Measurements from ENCODE around the gene SYPL2.
"Not testable (repeated sequence)": the region's sequence is repeated elsewhere in the genome, so short reads cannot be mapped to it uniquely, and the experiment has no call there.

Gene SYPL2

DNA sequence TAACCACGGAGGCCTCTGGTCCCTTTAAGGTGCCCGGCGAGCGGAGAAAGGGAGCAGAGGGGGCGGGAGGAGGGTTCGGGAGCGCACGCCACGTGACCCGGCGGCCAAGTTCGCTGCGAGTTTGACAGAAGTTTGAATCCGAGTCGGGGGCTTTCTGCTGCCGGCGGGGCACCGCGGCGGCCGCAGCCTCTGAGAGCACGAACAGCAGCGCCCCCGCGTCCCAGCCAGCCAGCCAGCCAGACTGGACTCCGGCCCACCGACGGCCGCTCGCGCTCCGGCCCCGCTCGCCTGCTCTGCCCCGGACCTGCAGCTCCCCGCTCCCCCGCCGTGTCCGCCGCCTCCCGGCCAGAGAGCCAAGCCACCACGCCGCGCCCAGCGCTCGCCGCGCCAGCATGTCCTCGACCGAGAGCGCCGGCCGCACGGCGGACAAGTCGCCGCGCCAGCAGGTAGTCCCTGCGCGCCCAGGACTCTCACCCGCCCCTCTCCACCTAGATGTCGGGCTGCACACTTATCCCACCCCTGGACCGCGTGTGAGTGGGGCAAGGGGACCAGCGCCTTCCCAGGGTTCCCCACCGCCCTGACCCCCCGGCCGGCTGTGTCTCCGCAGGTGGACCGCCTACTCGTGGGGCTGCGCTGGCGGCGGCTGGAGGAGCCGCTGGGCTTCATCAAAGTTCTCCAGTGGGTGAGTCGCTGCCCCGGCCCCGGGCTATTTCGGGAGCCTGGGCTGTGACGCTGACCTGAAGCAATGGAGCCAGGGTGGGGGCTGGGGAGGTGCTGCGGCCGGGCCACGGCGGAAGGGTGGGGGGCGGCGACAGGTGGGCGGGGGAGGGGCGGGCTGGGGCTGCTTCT, at the start of gene SYPL2:
Gene SYPL2, plus strand, starts transcription at position 95 of the 849 bp plus-strand sequence. Its CDS starts 298 bp downstream, at position 393.
- no peak for DNase-seq

DNA sequence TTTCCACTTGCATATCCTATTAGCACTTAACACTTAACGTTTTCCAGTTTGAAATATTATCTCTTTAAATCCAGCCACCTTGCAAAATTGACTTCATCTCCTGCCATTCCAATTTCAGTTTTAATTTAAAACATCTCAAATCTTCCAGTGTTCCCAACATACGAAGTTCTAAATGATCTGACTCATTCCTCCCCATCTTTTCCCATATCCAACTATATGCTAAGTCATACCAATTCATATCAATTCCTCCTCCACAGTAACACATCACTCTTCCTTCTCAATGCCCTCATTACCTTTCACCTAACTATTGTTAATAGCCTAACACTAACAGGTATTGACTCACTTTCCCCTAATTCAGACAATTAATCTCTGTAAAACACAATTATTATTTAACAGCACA, 42.8 kb upstream of the SYPL2 start:
- no peak for DNase-seq

DNA sequence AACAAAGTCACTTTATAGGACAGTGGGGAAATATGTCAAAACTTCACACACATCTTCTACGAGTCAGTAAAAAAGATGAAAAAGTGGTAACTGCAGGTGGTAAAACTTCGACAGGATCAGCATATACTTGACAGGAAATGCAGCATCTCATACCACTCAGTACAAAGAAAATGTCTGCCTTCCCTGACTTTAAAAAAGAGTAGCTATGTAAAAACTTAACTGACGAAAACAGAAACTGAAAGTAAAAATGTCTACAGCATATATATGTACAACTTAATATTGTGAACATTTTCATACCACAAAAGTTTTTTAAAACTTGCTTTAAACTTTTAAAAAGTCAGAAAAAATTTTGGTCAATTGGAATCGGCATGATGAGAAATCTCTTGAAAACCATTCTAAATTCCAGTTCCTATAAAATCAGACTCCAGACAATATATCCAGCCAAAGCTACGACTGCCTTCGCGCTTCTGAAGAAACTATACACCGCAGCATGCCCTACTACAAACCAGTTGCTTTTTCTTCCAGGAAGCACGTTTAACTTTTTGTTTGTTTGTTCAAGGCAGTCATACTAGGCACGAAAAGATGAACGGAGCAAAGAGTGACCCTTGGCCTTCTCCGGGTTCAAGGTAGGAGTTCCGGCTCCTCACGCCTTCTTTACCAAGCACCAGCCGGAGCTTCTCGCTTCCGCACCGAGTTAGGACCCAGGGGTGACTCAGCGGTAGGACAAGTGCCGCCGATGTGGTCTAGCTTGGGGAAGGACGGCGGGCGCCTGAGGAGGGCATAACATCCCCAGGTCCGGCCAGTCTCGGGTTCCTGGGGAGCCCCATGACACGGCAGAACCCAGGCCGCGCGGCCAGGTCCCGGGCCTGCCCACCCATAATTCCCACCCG, 40.7 kb upstream of the SYPL2 start:
- DNase-seq, result no peak

DNA sequence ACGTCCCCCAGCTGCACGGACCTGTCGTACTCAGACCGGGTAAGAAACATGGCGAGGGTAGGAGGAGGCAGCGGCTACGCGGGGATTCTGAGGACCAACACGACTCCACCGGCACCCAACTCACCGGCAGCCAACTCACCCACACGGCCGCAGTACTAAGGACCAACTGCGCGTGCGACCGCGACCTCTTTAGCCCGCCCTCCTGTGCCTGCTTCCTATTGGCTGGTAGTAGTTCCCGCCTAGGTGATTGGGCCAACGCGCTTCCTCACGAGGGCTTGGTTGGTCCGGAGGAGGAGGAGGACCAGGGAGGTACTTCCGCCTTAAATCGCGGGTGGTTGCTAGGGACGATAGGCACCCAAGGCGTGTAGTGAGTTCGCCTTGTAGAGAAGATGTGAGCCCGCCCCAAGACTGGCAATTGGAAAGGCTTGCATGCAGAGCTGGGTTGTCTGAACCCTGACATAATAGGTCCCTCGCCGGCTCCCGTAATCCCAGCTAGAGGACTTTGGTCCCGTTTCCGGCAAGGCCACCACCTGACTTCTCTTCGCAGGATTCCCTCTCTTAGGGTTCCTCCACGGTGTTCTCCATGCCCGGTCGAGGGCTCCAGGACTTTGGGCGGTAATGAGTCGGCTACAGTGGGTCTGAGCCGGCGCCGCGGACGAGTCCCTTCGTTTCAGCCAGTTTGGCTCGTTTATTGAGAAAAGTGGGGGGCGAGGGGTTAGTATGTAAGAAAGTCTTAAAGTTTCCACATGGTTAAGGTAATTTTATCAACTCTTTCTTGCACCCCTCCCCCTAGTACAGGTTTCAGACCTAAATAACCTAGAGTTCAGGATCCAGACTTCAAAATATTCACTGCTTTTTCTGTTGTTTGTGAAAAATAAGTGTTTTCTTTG, 39.8 kb upstream of the SYPL2 start, which contains the start of gene PSMA5:
Gene PSMA5, minus strand, starts transcription at position 168 of the 890 bp plus-strand sequence. Its CDS starts 118 bp downstream, at position 50.
- peak; percentile 98 for DNase-seq

DNA sequence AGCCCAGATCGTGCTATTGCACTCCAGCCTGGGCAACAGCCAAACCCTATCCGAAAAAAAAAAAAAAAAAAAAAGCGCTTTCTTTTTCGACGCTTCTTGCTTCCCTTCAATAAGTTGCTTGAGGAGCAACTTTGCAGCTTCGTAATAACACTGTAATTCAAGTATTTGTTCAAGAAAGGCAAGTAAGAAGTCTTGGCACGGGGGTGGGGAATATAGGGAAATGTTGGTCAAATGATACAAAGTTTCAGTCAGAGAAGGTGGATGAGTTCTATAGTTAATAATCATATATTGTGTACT, 39.2 kb upstream of the SYPL2 start:
- no peak for DNase-seq

DNA sequence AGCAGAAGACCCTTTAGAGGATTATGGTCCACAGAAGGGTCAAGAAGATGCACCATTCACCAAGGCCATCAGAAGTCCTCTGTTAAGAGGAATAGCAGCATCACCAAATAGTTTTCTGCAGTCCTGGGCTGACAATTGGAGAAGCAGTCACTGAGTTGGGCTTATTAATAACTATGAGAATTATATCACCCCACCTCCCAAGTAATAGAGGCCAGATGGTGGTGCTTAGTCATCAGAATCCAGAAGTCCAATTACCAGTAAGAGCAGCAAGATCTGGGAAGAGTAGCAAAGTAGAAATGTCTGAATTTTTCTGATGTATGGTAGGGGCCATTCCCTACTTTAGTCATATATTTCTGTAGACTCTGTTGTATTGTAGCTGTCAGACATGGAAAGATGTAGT, 34.0 kb upstream of the SYPL2 start:
- no peak for DNase-seq

DNA sequence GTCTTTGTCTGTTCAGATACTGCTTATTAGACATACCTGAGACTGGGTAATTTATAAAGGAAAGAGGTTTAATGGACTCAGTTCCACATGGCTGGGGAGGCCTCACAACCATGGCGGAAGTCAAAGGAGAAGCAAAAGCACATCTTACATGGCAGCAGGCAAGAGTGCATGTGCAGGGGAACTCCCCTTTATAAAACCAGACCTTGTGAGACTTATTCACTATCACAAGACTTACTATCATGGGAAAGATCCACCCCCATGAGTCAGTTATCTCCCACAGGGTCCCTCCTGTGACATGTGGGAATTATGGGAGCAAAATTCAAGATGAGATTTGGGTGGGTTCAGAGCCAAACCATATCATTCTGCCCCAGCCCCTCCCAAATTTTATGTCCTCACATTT, 33.0 kb upstream of the SYPL2 start:
- no peak for DNase-seq

DNA sequence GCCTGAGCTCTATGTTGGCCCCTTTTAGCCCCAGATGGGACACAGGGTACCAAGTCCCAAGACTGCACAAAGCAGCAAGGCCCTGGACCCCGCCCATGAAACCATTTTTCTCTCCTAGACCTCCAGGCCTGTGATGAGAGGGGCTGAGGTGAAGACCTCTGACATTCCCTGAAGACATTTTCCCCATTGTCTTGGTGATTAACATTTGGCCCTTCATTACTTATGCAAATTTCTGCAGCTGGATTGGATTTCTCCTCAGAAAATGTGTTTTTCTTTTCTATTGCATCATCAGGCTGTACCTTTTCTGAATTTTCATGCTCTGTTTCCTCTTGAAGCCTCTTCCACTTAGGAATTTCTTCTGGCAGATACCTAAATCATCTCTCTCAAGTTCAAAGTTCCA, 31.9 kb upstream of the SYPL2 start:
- no peak for DNase-seq

DNA sequence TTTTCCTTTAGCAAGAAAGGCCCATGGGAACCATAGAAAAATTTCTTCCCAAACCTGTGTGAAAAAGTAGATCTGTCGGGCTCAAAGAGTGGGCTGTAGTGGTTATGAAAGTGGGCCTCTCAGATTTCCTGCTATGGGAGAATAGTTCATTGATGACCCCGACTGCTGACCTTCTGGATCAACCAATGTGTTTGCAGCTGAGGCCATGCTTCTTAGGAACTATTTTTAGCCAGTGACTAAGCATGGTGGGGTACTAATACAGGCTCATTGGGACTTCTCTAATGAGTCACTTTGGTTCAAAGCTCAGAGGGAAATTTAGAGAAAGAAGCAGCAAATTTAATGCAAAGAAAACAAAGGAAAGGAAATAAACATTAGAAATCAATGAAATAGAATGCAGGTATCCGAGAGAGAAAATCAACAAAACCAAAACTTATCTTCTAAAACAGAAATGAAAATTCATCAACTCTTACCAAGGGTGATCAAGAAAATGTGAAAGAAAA, 27.5 kb upstream of the SYPL2 start:
- DNase-seq, result no peak

DNA sequence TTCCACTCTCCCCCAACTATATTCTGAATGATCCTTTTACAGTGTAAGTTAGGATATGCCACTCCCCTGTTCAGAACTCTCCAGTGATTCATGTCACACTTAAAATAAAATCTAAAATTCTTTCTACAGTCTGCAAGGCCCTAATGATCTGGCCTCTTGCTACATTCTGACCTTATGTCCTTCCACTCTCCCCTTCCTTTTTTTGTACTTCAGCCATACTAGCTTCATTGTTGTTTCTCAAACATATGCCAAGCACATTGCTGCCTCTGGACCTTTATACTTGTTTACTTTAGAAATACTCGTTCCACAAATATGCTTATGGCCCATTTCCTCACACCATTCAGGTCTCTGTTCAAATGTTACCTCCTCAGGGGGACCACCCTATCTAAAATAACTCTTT, 25.3 kb upstream of the SYPL2 start:
- DNase-seq, result no peak

DNA sequence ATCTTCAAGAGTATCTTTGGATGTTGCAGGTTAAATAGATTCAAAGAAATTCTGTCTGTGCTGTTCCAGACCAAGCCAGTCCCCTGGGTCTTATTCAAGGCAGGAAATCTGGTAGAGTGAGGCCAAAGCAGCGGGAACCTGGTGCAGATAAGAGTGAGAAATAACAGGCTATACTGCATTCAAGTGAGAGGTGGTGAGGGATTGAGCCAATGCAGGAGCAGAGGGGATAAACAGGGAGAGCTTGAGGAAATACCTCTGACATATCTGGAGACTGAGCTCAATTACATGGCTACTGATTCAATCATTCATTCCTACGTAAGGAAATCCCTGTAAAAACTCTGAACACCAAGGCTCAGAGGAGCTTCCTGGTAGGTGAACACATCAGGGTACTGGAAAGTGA, 22.9 kb upstream of the SYPL2 start:
- no peak for DNase-seq

DNA sequence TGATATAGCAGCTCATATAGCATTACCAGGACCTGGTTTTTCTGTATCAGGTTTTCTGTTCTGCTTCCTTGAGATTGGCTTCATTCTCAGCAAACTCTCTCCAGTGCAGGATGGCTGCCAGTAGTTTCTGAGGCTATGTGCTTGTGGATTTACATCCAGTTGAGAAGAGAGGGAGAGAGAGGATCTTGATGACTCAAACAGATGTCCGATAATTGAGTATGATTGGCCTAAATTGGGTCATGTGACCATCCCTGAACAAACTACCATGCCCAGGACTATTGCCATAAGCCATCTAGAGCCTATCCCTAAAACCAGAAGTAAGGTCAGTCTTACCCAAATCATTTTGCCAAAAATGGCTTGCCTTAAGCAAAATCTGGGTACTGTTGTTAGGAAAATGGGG, 22.0 kb upstream of the SYPL2 start:
- DNase-seq, result no peak

DNA sequence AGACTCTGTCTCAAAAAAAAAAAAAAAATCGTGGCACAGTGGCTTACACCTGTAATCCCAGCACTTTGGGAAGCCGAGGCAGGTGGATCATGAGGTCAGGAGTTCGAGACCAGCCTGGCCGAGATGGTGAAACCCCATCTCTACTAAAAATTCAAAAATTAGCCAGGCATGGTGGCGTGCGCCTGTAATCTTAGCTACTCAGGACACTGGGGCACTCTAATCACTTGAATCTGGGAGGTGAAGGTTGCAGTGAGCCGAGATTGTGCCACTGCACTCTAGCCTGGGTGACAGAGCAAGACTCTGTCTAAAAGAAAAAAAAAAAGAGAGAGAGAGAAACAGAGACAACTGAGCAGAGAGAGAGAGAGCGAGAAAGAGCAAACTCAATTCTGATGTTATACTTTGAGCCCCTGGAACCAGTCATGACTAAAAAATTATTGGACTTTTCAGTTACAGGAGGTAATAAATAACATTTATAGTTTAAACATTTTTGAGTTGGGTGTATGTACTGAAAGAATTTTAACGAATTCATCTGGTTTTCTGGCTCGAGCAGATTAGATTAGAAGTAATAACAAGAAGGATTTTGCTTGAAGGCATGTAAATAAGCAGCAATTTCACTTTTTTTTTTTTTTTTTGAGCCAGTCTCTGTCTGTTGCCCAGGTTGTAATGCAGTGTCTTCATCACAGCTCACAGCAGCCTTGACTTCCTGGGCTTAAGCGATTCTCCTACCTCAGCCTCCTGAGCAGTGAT, 20.2 kb upstream of the SYPL2 start:
- not testable (repeated sequence) for DNase-seq

DNA sequence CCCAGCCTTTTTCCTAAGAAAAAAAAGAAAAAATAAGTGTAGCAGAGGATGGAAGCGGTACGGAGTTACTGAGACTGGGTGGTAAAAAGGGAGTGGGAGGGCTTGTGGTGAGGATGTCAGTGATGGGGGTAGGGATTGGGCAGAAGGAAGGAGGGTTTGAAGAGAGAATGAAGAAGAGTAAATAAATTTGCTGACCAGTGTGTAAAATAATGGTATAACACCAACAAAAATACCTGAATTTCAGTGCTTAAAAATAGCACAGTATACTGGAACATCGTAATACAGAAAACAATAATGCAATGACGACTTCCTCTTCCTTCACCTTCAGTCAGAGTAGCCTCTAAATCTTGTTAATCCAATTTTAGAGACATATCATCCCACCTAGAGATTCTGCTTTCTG, 18.8 kb upstream of the SYPL2 start:
- no peak for DNase-seq

DNA sequence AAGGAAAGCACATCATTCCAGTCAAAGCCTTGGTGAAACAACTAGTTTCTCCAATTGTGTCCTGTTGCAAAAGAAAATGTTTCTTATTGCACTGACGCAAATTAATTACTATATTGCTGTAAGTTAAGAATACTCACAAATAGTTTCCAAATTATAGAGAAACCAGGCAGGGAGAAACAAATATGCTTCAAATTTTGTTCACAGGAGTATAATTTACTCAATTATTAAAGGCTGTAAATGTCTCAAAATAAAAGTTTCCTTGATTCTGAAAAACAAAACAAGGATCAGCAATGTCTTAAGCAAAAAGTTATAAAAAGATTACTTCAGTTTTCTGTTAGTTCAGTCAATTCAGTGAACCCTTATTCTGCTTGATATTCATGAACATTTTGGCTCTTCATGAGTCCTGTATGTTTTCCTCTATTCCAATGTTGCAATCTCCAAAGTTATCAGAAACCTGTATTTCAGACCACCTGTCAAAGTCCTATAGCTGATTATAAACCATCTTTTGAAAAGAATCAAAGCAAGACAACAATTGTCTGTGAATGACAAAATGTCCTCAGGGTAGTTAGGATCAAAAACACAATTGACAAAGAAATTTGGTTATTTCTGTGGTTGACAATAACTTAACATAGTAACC, 11.7 kb upstream of the SYPL2 start:
- DNase-seq, result no peak

DNA sequence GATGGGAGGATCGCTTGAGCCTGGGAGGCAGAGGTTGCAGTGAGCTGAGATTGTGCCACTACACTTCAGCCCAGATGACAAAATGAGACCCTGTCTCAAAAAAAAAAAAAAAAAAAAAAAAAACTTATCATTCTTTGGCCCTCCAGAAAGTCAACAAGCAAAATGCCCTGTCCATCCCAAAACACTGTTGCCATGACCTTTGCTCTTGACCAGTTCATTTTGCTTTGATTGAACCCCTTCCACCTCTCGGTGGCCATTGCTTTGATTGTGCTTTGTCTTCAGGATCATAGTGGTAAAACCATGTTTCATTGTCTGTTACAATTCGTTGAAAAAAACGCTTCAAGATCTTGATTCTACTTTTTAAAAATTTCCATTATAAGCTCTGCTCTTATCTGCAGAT, 8.5 kb upstream of the SYPL2 start:
- DNase-seq, result no peak

DNA sequence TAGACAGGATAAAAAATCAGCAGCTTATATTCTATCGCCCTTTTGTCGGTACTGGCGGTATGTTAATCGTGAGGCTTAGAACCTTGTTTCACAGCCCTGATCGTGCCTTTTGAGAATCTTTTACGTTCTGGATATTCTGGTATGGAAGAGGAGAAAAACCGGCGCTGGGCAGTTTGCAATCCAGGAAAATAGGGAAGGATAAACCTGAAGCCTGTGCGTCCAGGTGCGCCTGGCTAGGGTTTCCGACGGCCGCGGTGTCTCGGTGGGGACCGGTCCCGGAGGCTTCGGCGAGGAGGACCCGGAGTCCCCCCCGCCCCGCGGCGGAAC, 258 bp upstream of the SYPL2 start:
- no peak for DNase-seq

DNA sequence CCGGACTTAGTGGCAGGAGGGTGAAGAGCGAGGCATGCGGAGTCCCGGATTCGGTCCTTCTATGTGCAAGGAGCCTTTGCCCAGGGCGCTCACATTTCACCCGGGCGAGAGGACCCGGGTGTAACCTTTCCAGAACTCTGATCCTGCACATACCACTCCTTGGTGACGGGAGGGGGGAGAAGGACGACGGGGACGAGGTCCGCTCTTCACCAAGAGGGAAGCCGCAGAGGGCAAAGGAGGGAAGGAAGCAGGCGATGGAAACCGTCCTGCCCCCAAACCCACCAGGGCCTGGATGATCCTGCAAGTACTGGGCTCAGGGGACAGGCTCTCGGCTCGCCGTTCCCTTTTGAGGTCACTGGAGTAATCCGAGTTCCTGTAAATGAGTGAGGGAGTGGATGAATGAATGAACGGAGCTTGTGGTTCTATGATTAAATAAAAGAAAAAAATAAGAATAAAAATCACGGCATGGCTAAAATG, 993 bp downstream of the SYPL2 start:
- DNase-seq, result no peak

DNA sequence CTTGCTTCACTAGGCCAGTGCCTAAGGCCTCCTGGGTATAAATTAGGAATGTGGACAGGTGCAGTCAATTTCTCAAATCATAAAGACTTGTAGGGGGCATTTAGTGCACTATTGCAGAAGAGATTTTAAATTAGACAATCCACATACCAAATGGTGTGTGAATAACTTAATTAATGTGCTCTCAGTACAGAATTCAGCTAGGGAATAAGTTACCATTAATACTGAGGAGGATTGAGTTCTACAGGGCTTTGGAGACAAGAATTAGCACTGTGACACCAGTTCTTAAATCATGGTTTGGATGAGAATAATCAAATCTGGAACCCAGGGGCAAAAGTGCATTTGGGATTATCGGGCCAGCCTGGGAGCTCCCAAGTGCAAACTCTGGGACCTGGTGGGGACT, 1.7 kb downstream of the SYPL2 start:
- no peak for DNase-seq

DNA sequence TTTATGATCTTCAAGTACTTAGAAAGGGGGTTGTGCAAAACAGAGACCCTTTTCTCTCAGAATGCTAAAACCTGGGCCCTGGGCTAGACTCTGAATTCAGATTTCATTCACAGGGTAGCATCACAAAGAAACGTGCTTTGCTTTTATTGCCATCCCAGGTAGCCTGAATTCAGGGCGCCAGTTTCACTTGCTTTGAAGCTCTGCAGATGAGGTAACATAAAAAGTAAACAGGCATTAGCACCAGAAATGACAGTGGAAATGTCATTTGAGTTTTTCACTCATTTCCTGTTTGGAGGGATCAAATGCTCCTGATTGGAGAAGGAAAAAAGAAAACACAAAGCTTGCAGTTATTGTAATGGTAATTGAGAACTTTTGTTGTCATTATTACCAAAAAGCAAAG, 2.6 kb downstream of the SYPL2 start:
- DNase-seq, result no peak

DNA sequence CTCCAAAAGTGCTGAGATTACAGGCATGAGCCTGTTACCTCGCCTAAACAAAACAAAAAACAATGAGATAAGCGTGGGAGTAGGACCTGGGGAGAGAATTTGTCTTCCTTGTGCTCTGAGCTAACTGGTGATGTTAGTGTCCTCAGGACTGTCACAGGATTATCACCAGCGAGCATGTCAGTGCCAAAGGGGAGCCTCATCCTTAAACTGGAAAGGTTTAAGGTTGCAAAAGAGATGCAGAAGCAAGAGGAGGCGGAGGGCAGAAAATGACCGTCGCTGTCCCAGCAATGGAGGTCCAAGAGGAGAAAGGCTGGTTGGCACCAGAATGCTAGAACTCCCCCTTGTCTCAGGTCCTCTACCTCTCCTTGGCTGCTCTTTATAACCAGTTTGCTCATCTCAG, 3.9 kb downstream of the SYPL2 start:
- no peak for DNase-seq

DNA sequence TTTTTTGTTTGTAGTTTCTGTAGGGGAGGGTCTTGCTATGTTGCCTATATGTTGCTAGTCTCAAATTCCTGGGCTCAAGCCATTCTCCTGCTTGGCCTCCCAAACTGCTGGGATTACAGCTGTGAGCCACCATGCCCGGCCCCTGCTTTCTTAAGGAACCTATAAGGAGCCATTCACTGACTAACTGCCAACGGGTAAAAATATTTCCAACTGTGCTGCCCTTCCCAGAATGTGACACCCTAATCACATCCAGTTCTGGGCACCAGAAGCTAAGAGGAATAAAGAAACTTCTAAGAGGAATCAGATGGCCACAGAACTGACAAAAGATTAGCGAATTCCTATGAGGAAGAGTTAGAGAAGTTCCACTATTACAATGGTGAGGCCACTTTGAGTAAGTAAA, 6.4 kb downstream of the SYPL2 start:
- no peak for DNase-seq

Data from NCI-H748 treated with DMSO at 0.1 percent for 48 hours (cell line).